GM18861 (cell line): ENCODE data around the gene SRCAP.

Experiments used
- ATAC-seq: cut with Tn5 transposase; IDR thresholded peaks from one replicate; pipeline ENCODE4 v1.9.1; 2021; ENCODE audit not compliant: unreplicated experiment

SRCAP gene

DNA sequence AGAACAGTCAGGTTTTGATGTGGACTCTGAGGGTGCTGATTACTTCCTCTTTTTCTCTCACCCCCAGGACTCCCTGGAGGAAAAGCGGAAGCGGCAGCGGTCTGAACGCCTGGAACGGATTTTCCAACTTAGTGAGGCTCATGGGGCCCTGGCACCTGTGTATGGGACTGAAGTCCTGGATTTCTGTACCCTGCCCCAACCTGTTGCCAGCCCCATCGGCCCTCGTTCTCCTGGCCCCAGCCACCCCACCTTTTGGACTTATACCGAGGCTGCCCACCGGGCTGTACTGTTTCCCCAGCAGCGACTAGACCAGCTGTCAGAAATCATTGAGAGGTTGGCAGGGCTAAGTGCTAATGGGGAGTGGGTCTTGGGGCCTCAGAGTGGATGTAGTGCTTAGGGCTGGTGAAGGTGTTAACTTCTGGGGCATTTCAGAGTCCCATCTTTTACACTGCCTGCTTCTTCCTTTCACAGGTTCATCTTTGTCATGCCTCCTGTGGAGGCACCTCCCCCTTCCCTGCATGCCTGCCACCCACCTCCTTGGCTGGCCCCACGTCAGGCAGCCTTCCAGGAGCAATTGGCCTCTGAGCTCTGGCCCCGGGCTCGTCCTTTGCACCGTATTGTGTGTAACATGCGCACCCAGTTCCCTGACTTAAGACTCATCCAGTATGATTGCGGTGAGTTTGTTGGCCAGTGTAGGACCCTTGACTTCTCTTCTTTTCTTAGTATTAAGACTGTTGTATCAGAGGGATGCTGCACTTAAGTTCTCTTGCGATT is 30.1 kb downstream of the SRCAP start:
- ATAC-seq, result no peak

DNA sequence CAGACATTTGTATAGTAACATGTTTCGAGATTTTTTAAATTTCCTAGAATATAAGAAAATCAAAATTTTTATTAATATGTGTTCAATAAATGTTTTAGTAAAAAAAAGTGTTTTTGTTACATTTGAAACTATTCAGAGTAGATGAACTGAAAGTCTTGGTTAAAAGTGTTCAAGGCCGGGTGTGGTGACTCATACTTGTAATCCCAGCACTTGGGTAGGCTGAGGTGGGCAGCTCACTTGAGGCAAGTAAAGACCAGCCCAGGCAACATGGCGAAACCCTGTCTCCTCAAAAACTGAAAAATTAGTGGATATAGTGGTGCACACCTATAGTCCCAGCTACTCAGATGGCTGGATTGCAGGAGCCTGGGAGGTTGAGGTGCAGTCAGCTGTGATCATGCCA is 32.4 kb downstream of the SRCAP start:
- ATAC-seq, result no peak

DNA sequence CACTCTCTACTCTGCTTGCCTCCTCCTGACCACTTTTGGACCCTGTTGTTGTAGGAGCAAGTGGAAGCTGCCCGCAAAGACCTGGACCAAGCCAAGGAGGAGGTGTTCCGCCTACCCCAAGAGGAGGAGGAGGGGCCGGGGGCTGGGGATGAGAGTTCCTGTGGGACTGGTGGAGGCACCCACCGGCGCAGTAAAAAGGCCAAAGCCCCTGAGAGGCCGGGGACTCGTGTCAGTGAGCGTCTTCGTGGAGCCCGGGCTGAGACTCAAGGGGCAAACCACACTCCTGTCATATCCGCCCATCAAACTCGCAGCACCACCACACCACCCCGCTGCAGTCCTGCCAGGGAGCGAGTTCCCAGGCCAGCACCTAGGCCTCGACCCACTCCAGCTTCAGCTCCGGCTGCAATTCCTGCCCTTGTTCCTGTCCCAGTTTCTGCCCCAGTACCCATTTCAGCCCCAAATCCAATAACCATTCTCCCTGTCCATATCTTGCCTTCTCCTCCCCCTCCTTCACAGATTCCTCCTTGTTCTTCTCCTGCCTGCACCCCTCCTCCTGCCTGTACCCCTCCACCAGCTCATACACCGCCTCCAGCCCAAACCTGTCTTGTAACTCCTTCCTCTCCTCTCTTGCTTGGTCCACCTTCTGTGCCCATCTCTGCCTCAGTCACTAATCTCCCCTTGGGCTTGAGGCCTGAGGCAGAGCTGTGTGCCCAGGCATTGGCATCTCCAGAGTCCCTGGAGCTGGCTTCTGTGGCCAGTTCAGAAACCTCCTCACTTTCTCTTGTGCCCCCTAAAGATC is 38.2 kb downstream of the SRCAP start:
- no peak for ATAC-seq

DNA sequence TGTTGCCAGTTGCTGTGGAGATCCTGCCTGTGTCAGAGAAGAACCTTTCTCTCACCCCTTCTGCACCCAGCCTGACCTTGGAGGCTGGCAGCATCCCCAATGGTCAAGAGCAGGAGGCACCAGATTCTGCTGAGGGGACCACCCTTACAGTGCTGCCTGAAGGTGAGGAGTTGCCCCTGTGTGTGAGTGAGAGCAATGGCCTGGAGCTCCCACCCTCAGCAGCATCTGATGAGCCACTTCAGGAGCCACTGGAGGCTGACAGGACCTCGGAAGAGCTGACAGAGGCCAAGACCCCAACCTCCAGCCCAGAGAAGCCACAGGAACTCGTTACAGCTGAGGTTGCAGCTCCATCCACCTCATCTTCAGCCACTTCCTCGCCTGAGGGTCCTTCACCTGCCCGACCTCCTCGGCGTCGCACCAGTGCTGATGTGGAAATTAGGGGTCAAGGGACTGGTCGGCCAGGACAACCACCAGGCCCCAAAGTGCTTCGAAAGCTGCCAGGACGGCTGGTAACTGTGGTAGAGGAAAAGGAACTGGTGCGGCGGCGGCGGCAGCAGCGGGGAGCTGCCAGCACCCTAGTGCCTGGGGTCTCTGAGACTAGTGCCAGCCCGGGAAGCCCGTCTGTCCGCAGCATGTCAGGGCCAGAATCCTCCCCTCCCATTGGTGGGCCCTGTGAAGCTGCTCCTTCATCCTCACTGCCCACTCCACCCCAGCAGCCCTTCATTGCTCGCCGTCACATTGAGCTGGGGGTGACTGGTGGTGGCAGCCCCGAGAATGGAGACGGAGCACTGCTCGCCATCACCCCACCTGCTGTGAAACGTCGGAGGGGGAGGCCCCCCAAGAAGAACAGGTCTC is 39.0 kb downstream of the SRCAP start:
- ATAC-seq, result no peak

DNA sequence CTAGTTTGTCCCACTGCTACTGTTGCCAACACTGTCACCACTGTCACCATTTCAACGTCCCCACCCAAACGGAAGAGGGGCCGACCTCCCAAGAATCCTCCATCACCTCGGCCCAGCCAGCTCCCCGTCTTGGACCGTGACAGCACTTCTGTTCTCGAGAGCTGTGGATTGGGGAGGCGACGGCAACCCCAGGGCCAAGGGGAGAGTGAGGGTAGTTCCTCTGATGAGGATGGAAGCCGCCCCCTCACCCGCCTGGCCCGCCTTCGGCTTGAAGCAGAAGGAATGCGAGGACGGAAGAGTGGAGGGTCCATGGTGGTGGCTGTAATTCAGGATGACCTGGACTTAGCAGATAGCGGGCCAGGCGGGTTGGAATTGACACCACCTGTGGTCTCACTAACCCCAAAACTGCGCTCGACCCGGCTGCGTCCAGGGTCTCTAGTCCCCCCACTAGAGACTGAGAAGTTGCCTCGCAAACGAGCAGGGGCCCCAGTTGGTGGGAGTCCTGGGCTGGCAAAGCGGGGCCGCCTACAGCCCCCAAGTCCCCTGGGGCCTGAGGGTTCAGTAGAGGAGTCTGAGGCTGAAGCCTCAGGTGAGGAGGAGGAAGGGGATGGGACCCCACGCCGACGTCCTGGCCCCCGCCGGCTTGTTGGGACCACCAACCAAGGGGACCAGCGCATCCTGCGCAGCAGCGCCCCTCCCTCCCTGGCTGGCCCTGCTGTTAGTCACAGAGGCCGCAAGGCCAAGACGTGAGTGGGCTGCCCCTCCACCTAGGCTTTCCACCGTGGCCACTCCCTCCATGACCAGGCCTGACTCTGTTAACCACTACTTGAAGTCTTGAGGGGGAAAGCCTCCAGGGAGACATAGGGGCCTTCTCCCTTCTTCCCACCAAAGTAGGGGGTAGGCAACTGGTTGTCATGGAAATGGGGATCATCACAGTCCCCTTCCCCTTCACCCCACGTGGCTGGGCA is 40.3 kb downstream of the SRCAP start:
- no peak for ATAC-seq

DNA sequence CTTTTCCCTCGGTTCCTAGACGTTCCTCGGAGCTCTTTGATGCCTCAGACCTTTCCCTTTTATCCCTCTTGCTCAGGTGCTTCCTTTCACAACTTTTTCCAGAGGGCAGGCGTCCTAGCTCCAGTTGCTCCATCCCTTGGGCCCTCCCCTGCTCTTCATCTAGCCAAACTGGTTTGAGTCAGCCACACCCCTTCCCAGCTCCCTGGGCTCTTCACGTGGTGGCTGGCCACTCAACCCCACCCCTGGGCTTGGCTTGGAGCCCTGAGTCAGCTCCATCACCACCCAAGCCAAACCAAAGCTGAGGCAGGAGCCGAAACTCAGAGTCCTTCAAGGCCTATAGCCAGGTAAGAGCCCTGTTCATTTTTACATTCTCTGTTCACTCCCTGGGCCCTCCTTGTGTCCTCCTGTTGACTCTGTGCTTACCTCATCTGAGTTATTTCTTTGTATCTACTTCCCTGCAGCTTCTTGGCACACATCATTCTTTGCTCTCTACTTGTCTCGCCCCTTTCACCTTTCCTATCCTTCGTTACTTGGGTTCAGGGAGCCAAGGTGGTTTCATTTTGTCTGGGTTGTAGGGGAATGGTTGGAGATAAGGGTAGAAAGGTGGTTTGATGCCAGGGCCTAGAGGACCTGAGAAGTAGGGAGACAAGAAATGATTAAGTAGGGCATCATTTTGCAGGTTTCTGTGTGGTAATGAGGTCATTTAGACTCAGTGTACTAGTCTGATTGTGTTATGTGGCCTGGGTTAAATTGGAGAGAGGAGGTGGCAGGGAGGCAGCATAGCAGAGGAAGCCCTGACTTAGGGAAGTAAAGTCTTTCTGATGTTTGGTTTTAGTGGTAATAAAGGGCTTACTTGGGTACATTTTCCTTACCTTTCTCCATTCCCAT is 41.6 kb downstream of the SRCAP start:
- ATAC-seq, result no peak

DNA sequence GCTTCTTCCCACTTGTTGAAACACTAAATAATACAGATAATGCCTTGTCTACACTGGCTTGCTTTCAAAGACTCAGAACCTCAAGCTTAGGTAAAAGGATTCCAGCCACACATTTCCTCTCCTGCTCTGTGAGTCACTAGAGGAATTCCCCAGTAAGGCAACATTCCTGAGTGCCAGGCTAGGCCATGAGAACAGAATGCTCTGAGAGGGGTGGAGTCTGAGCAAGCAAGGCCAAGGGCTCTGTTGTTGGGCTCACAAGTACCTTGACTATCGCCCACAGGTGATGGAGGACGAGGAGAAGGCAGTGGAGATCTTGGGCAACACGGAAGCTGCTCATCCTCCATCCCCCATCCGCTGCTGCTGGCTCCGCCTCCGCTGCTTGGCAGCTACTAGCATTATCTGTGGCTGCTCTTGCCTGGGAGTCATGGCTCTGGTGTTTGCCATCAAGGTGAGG is 42.5 kb downstream of the SRCAP start:
- no peak for ATAC-seq

DNA sequence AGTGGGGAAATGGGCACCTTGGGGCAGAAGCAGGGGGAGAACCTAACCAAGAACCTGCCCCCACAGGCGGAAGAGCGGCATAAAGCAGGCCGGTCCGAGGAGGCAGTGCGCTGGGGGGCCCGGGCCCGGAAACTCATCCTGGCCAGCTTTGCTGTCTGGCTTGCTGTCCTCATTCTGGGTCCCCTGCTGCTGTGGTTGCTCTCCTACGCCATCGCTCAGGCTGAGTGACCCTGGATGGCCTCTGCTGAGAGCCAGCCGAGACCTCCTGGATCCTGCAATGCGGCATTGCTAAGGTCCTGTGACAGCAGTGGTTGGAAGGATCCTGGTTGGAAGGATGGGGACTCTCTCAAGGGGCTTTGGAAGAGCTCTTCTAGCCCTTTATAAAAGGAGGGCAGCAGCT is 44.7 kb downstream of the SRCAP start:
- ATAC-seq, result no peak

DNA sequence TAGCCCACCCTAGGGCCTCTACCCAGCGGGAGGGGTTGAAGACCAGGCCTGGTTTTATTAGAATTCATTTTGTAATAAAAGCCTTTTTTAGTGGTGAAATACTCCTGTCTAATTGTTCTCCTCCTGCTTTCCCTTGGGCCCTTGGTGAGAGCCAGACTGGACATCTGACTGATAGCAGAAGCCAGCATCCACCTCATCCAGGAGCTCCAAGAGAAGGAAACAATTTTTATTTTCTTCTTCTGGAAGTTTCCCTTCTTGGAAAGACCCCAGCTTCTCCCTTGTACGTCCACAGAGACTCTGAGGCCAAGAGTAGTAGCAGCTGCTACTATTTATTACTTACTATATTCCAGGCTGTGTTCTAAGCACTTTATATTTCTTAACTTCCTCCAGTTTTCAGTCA is 45.2 kb downstream of the SRCAP start:
- ATAC-seq, result no peak

DNA sequence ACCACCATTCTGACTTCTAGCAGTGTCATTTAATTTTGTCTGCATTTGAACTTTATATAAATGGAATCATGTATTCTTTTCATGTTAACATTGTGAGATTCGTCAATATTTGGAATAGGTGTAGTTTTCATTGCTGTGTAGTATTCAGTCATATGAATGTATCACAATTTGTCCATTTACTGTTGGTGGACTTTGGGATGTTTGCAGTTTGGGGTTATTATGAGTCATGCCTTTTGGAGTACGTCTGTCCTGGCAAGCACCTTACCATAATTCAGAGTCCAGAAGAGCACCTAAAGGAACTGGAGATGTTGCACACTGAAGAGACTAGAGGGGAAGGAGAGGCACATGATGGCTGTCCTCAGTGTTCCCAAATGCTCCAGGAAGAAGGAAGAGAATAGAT is 46.1 kb downstream of the SRCAP start:
- ATAC-seq, result no peak

DNA sequence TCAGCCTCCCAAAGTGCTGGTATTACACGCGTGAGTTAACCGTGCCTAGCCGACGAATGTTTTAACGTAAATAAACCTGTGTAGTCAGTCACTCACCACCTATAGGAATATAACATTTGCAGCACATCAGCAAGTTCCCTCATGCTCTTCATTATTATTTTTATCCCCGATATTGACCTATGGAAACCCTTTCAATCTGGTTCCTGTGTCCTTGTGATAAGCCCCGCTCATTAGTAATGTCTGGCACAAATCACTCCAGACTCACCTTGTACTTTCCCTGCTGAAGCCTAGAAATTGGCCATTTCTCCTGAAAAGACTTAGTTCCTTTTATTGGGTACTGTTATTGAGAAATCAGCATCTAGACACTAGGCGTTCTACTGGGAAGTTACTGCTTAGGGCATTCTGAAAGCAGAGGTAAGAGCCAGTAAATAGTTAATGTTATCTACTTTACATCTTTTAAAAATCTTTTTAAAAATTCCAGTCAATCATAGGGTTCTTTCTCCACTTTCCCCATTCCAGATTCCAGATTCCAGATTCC is 47.7 kb downstream of the SRCAP start:
- no peak for ATAC-seq

DNA sequence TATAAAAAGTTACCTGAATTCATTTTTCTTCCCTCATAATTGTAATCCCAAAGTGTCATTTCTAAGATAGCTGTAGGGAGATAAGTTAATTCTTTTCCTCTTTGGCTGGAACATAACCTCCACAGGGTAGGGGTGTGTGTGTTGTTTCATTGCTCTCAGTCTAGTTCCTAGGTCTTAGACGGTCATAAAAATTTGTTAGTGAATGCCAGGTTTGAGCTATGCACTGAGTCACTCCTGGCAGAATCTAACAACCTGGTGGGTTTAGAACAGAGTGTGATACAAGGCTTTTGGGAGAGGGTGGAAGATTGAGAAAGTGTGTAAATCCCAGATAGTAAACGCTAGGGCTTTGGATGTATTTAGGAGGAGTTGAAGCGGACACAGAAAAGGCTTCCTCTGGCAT is 48.4 kb downstream of the SRCAP start:
- ATAC-seq, result no peak

DNA sequence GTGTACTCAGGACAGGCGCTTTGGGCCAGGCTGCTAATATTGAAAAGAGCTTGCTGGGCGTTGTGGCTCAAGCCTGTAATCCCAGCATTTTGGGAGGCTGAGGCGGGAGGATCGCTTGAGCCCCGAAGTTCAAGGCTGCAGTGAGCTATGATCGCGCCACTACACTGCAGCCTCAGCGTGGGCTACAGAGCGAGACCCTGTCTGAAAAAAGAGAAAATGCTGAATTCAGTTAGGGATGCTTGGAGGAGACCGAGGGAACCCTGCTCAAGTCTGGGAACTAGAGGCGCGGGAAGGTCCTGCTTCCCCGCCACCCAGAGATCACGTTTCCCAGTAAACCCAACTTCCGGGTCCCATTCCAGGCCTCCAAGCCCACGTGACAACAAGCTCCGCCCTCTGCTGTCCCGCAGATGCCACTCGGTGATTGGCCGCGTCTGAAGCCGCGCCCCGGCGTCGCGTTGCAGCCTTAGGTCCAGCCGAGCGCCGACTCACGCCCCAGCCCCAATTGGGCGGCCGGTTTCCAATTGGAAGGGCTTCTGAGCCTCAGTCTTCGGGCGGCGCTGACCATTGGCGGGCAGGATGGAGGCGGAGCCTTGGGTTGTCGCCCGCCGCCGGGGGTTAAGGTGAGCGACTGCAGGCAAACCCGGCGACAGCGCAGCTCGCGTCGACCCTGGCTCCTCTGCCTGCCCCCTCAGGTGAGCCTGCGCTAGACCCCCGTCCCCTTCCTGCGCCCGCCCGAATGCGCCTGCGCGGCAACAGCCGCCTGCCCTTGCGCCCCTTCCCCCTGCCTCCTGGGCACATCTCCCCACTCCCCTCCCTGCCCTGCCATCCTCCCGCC is 49.0 kb downstream of the SRCAP start, which contains the start of gene PHKG2:
TSS of gene PHKG2 (plus strand) at position 627 of the 835 bp plus-strand sequence. CDS start 396 bp downstream, outside the sequence.
- ATAC-seq, result peak; percentile 89

DNA sequence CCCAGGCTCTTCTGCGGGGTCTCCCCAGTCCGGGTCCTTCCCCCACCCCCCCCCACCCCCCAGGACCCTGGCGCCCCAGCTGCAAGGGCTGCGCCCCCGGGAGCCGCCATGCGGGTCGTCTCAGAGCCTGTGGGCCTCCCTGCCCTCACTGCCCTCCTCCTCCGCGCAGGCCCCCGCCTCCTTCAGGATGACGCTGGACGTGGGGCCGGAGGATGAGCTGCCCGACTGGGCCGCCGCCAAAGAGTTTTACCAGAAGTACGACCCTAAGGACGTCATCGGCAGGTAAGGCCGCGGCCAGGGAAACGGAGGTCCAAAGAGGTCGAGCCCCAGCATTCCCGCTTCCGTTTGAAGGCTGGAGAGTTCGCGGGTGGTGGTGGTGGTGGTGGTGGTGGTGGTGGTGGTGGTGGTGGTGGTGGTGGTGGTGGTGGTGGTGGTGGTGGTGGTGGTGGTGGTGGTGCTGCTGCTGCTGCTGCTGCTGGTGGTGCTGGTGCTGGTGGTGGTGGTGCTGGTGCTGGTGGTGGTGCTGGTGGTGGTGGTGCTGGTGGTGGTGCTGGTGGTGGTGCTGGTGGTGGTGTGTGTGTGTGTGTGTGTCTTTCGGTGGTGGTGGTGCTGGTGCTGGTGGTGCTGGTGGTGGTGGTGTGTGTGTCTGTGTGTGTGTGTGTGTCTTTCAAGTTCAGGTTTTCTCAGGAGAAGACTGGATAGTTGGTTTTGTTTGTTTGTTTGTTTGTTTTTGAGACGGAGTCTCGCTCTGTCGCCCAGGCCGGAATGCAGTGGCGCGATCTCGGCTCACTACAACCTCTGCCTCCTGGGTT is 49.9 kb downstream of the SRCAP start:
- no peak for ATAC-seq

DNA sequence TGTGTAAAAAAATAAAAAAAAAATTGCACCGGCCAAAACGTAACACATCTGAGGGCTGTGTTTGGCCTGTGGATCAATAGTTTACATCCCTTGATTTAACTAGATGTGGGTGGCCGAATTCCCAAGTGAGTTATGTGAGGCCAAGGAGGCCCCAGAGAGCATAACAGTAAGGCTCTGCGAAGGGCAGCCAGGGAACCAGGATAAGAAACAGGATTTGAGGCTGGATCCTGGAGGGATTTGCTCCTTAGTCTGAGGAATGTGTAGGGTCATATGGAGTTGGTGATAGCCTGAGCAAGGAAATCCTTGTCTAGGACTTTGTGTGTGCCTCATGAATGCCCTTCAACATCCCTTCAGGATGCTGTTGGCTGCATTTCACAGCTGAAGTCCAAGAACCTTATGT is 51.2 kb downstream of the SRCAP start:
- ATAC-seq, result no peak

DNA sequence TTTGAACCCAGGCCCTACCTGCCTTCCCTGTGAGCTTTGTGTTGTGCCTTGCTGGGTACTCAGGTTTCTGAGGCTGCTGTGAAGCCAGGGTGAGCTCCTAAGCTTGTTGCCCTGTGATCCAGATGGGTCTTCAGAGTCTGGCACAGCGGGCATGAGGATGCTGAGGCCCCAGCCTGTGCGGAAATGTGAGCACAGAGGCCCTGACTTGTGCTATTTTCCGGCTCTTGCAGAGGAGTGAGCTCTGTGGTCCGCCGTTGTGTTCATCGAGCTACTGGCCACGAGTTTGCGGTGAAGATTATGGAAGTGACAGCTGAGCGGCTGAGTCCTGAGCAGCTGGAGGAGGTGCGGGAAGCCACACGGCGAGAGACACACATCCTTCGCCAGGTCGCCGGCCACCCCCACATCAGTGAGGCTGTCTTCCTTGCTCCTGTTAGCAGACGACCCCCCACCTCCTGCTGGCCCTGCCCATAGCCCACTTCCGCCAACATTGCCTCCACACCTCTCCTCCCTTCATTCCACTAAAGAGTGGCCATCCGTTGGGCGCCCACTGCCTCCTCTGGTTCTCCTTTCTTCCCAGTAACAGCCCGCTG is 52.0 kb downstream of the SRCAP start:
- no peak for ATAC-seq

DNA sequence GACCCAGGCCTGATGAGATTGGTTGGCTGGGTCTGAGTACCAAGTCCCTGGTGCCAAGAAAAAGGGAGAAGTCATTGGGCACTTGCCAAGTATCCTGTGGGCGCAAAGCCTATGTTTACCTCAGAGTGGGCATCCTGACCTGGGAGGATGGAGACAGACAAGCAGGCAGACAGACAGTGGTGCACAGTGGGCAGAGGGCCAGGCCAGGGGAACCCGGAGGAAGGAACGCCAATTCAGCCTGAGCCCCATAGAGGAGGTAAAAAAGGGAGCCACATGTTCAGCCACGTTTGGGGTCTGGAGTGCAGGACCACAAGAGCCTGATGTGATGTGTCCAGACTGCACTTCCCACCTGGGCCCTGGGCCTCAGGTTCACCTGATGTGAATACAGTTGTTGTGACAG is 54.6 kb downstream of the SRCAP start:
- ATAC-seq, result no peak
